Retinal pigment epithelial cell (primary cell): ENCODE data around the gene PCED1B.

Experiments used
- DNase-seq: peaks from one replicate; pipeline ENCODE4 v3.0.0-alpha.2; 2010; ENCODE audit warnings: low read depth
- H3K4me3 ChIP-seq: 2 replicates; pipeline ENCODE4 v1.5.1; 2011; ENCODE audit warnings: mild to moderate bottlenecking, low read length, control low read depth, moderate library complexity
- CTCF ChIP-seq: conservative IDR thresholded peaks from 2 replicates; pipeline ENCODE4 v1.5.1; 2011; ENCODE audit warnings: low read depth, low read length, control low read depth, inconsistent platforms

The PCED1B gene

GRCh38 chr12:47209014-47209413, 129.6 kb downstream of the PCED1B start:
- no peak for TF ChIP-seq CTCF
- DNase-seq = no peak

GRCh38 chr12:47210776-47211175, 131.4 kb downstream of the PCED1B start:
- TF ChIP-seq CTCF = no peak
- no peak overlapping the region for H3K4me3 ChIP-seq
- no peak for DNase-seq

More at GRCh38 chr12:47209014-47209413, 129.6 kb downstream of the PCED1B start:
- H3K4me3 ChIP-seq = no peak overlapping the region

- no peak for TF ChIP-seq CTCF
- H3K4me3 ChIP-seq = no peak overlapping the region
- no peak for DNase-seq
Measured at GRCh38 chr12:47212701-47213039, 133.2 kb downstream of the PCED1B start.

- DNase-seq = no peak
- no peak overlapping the region for H3K4me3 ChIP-seq
- no peak for TF ChIP-seq CTCF
Measured at GRCh38 chr12:47213396-47213795, 134.0 kb downstream of the PCED1B start.

- no peak for DNase-seq
- no peak overlapping the region for H3K4me3 ChIP-seq
- no peak for TF ChIP-seq CTCF
Measured at GRCh38 chr12:47214001-47214619, 134.7 kb downstream of the PCED1B start.

GRCh38 chr12:47214771-47215170, 135.3 kb downstream of the PCED1B start:
- no peak overlapping the region for H3K4me3 ChIP-seq

More at GRCh38 chr12:47214771-47215170, 135.3 kb downstream of the PCED1B start:
- no peak for TF ChIP-seq CTCF
- DNase-seq = no peak
